ENCODE data around the gene TMEM80.
"Not testable (repeated sequence)": the region's sequence is repeated elsewhere in the genome, so short reads cannot be mapped to it uniquely, and the experiment has no call there.

The TMEM80 gene

GRCh38 chr11:733072-733471, 37.5 kb downstream of the TMEM80 start:
- Histone ChIP-seq H3K36me3 (ENCODE audit: control insufficient read depth in 2 of 2, insufficient read depth in 1 of 2, low read length in 2 of 2) (no peaks in the 10 kb centered on the region), H3K27ac (ENCODE audit: extremely low read depth, low read depth, low read length) (no peak overlapping the region), H3K9me3 (ENCODE audit: control insufficient read depth, insufficient read depth, low read depth, low read length) (no peaks in the 10 kb centered on the region), H3K4me1 (ENCODE audit: control insufficient read depth, insufficient read depth, low read length) (no peaks in the 10 kb centered on the region), H3K4me3 (ENCODE audit: low read depth, low read length) (no peak overlapping the region)
- POLR2A ChIA-PET, result no interaction called here
- CTCF ChIA-PET, result interaction anchor here (0.6 kb wide), 1 partner anchor 371 kb away, joined by 3 read pairs; no protein-coding TSS in a partner anchor
- TF ChIP-seq GLI4 (tag by site-specific recombination; IDR thresholded peaks at IDR 0.05) (no peak), IKZF3 (tag by site-specific recombination; IDR thresholded peaks at IDR 0.05) (no peak), ZNF23 (tag by site-specific recombination; IDR thresholded peaks at IDR 0.05; ENCODE audit: borderline replicate concordance) (no peak), ZNF530 (tag by site-specific recombination; IDR thresholded peaks at IDR 0.05; ENCODE audit: low read depth) (no peak)
- TF ChIP-seq, protein P1, sequence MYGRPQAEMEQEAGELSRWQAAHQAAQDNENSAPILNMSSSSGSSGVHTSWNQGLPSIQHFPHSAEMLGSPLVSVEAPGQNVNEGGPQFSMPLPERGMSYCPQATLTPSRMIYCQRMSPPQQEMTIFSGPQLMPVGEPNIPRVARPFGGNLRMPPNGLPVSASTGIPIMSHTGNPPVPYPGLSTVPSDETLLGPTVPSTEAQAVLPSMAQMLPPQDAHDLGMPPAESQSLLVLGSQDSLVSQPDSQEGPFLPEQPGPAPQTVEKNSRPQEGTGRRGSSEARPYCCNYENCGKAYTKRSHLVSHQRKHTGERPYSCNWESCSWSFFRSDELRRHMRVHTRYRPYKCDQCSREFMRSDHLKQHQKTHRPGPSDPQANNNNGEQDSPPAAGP (tag by site-specific recombination; IDR thresholded peaks at IDR 0.05), result no peak

GRCh38 chr11:734541-734940, 38.9 kb downstream of the TMEM80 start:
- CTCF ChIA-PET, POLR2A ChIA-PET: not testable (repeated sequence)

DNA sequence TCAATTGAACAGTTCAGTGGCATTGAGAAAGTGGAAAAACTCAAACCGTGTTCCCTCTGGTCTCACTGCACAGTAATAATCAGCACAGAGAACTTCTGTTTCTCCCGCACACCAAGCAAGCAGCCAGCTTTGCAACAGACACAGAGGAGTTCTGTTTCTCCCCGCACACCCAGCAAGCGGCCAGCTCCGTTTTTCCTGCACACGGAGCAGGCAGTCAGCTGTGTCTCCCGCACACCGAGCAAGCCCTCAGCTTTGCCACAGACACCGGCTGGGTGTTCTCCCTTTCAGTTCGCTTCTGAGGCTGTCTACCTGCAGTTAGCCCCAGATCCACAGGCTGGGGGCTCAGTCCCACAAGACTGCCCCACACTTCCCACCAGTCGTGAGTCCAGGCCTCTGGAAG, 41.8 kb downstream of the TMEM80 start:
- POLR2A ChIA-PET, result no interaction called here
- CTCF ChIA-PET, result interaction anchor here (0.7 kb wide), 2 partner anchors 9 to 181 kb away, joined by 3 read pairs; no protein-coding TSS in a partner anchor
- H3K27ac ChIP-seq (ENCODE audit: extremely low read depth, low read depth, low read length), result no peak overlapping the region
- no peaks in the 10 kb centered on the region for H3K9me3 ChIP-seq (ENCODE audit: control insufficient read depth, insufficient read depth, low read depth, low read length)
- H3K4me1 ChIP-seq (ENCODE audit: control insufficient read depth, insufficient read depth, low read length), result no peaks in the 10 kb centered on the region
- no peaks in the 10 kb centered on the region for H3K36me3 ChIP-seq (ENCODE audit: control insufficient read depth in 2 of 2, insufficient read depth in 1 of 2, low read length in 2 of 2)
- no peak overlapping the region for H3K4me3 ChIP-seq (ENCODE audit: low read depth, low read length)
- TF ChIP-seq PRDM4 (tag by site-specific recombination; IDR thresholded peaks at IDR 0.05) (no peak), ZNF707 (tag by site-specific recombination; IDR thresholded peaks at IDR 0.05) (no peak), MYNN (tag by site-specific recombination; IDR thresholded peaks at IDR 0.05; ENCODE audit: borderline replicate concordance) (no peak), ZNF473 (tag by site-specific recombination; IDR thresholded peaks at IDR 0.05) (no peak), HIC1 (tag by site-specific recombination; IDR thresholded peaks at IDR 0.05) (no peak), ZNF394 (tag by site-specific recombination; IDR thresholded peaks at IDR 0.05; ENCODE audit: borderline replicate concordance) (no peak), ZSCAN4 (tag by site-specific recombination; IDR thresholded peaks at IDR 0.05) (no peak)

More at GRCh38 chr11:734541-734940, 38.9 kb downstream of the TMEM80 start:
- H3K4me1 ChIP-seq (ENCODE audit: control insufficient read depth, insufficient read depth, low read length); H3K4me3 ChIP-seq (ENCODE audit: low read depth, low read length); H3K27ac ChIP-seq (ENCODE audit: extremely low read depth, low read depth, low read length); H3K9me3 ChIP-seq (ENCODE audit: control insufficient read depth, insufficient read depth, low read depth, low read length); H3K36me3 ChIP-seq (ENCODE audit: control insufficient read depth in 2 of 2, insufficient read depth in 1 of 2, low read length in 2 of 2): not testable (repeated sequence)

GRCh38 chr11:737899-738298, 42.3 kb downstream of the TMEM80 start:
- H3K4me3 ChIP-seq (ENCODE audit: low read depth, low read length); H3K9me3 ChIP-seq (ENCODE audit: control insufficient read depth, insufficient read depth, low read depth, low read length); H3K4me1 ChIP-seq (ENCODE audit: control insufficient read depth, insufficient read depth, low read length); POLR2A ChIA-PET; H3K36me3 ChIP-seq (ENCODE audit: control insufficient read depth in 2 of 2, insufficient read depth in 1 of 2, low read length in 2 of 2); H3K27ac ChIP-seq (ENCODE audit: extremely low read depth, low read depth, low read length): not testable (repeated sequence)
- CTCF ChIA-PET, result interaction anchor here (0.7 kb wide), 2 partner anchors 9 to 181 kb away, joined by 3 read pairs; no protein-coding TSS in a partner anchor
